ENCODE data around the gene OR2A2. TPM values are rescaled to one million over a fixed set of nuclear protein-coding genes. Genes with fewer than 3 reads are reported as not detected.

OR2A2 gene
- polyA plus RNA-seq, 1 of the 3 experiments (the other 2 are of a cell fraction), result not detected

GRCh38 chr7:144102041-144102440 lies 7.3 kb upstream of the OR2A2 start:
- Histone ChIP-seq H3K36me3 (replicated peaks in 1 of 2; ENCODE audit: control insufficient read depth in 1 of 2, insufficient read depth in 2 of 2, low read length in 1 of 2) (no peaks in the 10 kb centered on the region), H3K4me1 (ENCODE audit: control insufficient read depth in 1 of 2, insufficient read depth in 2 of 2, low read depth in 1 of 2, low read length in 1 of 2) (no peaks in the 10 kb centered on the region), H3K27ac (ENCODE audit: low read depth in 2 of 2, low read length in 1 of 2) (no peak overlapping the region), H3K27me3 (ENCODE audit: insufficient read depth) (no peaks in the 10 kb centered on the region; the same call in 1 of the 2 replicates), H3K4me3 (ENCODE audit: low read depth in 2 of 2, low read length in 1 of 2) (no peak overlapping the region), H4K20me1 (ENCODE audit: insufficient read depth) (no peaks in the 10 kb centered on the region), H3K9ac (no peak overlapping the region), H2AFZ (ENCODE audit: low read depth) (no peak overlapping the region), H3F3A (replicated peaks; ENCODE audit: insufficient read depth) (no peaks in the 10 kb centered on the region), H3K79me2 (ENCODE audit: insufficient read depth) (no peaks in the 10 kb centered on the region), H3K9me2 (no peaks in the 10 kb centered on the region), H3K4me2 (no peak overlapping the region), H3K9me3 (no peaks in the 10 kb centered on the region)
- POLR2A ChIA-PET, result no interaction called here
- no peak for DNase-seq
- CTCF ChIA-PET, result interaction anchor here (1.5 kb wide), 1 partner anchor 26 kb away, joined by 4 read pairs; no protein-coding TSS in a partner anchor
- TF ChIP-seq MXI1 (IDR thresholded peaks at IDR 0.05; ENCODE audit: low read depth, low read length) (no peak), MAX (IDR thresholded peaks at IDR 0.05; ENCODE audit: low read depth) (no peak), CTCF (IDR thresholded peaks at IDR 0.05) (no peak), FOSL2 (IDR thresholded peaks at IDR 0.05; ENCODE audit: borderline replicate concordance, low read depth) (no peak), RCOR1 (IDR thresholded peaks at IDR 0.05; ENCODE audit: low read length) (no peak), POLR2AphosphoS5 (IDR thresholded peaks at IDR 0.05; ENCODE audit: low read depth, low read length) (no peak), GABPA (IDR thresholded peaks at IDR 0.05; ENCODE audit: low read depth) (no peak), EP300 (IDR thresholded peaks at IDR 0.05; ENCODE audit: borderline replicate concordance in 1 of 2, low read depth in 1 of 2, low read length in 1 of 2) (no peak), REST (IDR thresholded peaks at IDR 0.05; ENCODE audit: low read depth, low read length) (no peak), RXRA (IDR thresholded peaks at IDR 0.05; ENCODE audit: borderline replicate concordance, low read depth) (no peak), TCF12 (IDR thresholded peaks at IDR 0.05) (no peak), TEAD4 (IDR thresholded peaks at IDR 0.05; ENCODE audit: borderline replicate concordance, insufficient read depth) (no peak), ZBTB33 (IDR thresholded peaks at IDR 0.05; ENCODE audit: borderline replicate concordance, low read depth) (no peak)
